Measurements from ENCODE around the gene PRDX3. TPM values are rescaled to one million over a fixed set of nuclear protein-coding genes. Genes with fewer than 3 reads are reported as not detected.

Gene PRDX3
- total and polyA plus RNA-seq, 7 donors, result 133 to 267 (median 172) TPM

- Histone ChIP-seq H3K9me3 (no peaks in the 10 kb centered on the region), H3K27me3 (no peaks in the 10 kb centered on the region), H3K27ac (peak overlapping the region; percentile 87 to 94 (median 90)), H3K4me3 (no peak overlapping the region), H3K36me3 (peaks cover 15 to 45% (median 33%) of the 10 kb centered on the region in 4 donors), H3K4me1 (peaks cover 0 to 28% (median 19%) of the 10 kb centered on the region in 4 donors)
- no peak for DNase-seq
- 75% methylated on average over 8 of the region's 8 CpGs for WGBS, 2 donors
- no peak for TF ChIP-seq CTCF (IDR thresholded peaks at IDR 0.05)
- no peak for TF ChIP-seq POLR2A (IDR thresholded peaks at IDR 0.05)
- TF ChIP-seq EP300 (IDR thresholded peaks at IDR 0.05), result no peak
- TF ChIP-seq POLR2AphosphoS5 (IDR thresholded peaks at IDR 0.05), result no peak
- intact Hi-C loops (cut with DNase I), result no loop called here
Observed at GRCh38 chr10:119166564-119166963, 12.0 kb downstream of the PRDX3 start.

- 65 to 68% methylated on average over 7 of the region's 7 CpGs for WGBS, 2 donors
- TF ChIP-seq CTCF (IDR thresholded peaks at IDR 0.05) (no peak), POLR2A (IDR thresholded peaks at IDR 0.05) (no peak), EP300 (IDR thresholded peaks at IDR 0.05) (no peak), POLR2AphosphoS5 (IDR thresholded peaks at IDR 0.05) (no peak)
Observed at GRCh38 chr10:119166118-119166500, 12.5 kb downstream of the PRDX3 start.

GRCh38 chr10:119165171-119166117, 13.2 kb downstream of the PRDX3 start, which contains the start of gene SFXN4:
TSS of gene SFXN4 (minus strand) at chr10:119165714. CDS start at chr10:119165647, 67 bp downstream.
- peak; percentile 89 for DNase-seq
- peaks cover 10 to 40% (median 25%) of the 10 kb centered on the region in 4 donors for H3K36me3 ChIP-seq
- WGBS, 2 donors, result 1% methylated on average over 90 of the region's 90 CpGs

More at GRCh38 chr10:119166118-119166500, 12.5 kb downstream of the PRDX3 start:
- no peak for DNase-seq
- H3K27me3 ChIP-seq, result no peaks in the 10 kb centered on the region
- peaks cover 0 to 30% (median 19%) of the 10 kb centered on the region in 4 donors for H3K4me1 ChIP-seq
- no peaks in the 10 kb centered on the region for H3K9me3 ChIP-seq
- peak overlapping the region; percentile 69 to 92 (median 83) for H3K4me3 ChIP-seq
- H3K36me3 ChIP-seq, result peaks cover 10 to 40% (median 29%) of the 10 kb centered on the region in 4 donors
- peak overlapping the region; percentile 87 to 94 (median 90) for H3K27ac ChIP-seq
- intact Hi-C loops (cut with DNase I), result no loop called here

More at GRCh38 chr10:119165171-119166117, 13.2 kb downstream of the PRDX3 start, which contains the start of gene SFXN4:
- TF ChIP-seq POLR2AphosphoS5 (IDR thresholded peaks at IDR 0.05) (peak; percentile 82 to 91 (median 86)), POLR2A (IDR thresholded peaks at IDR 0.05) (peak; percentile 48 to 60), CTCF (IDR thresholded peaks at IDR 0.05) (no peak), EP300 (IDR thresholded peaks at IDR 0.05) (peak in 1 of 4 donors; percentile 5)
- Histone ChIP-seq H3K27ac (peak within 1 kb of the TSS; percentile 87 to 94 (median 90)), H3K4me3 (peak within 1 kb of the TSS; percentile 69 to 92 (median 83)), H3K27me3 (no peaks in the 10 kb centered on the region), H3K9me3 (no peaks in the 10 kb centered on the region), H3K4me1 (peaks cover 0 to 30% (median 19%) of the 10 kb centered on the region in 4 donors)
- intact Hi-C loops (cut with DNase I), result no loop called here

Data from sigmoid colon (tissue), 7 donors.